Mesothelial cell of epicardium (in vitro differentiated cells): ENCODE data around the gene TLE4. TPM values are rescaled to one million over a fixed set of nuclear protein-coding genes. Genes with fewer than 3 reads are reported as not detected.

Experiments used
- DNase-seq, 2 experiments: peaks; one replicate each; pipeline ENCODE4 v3.0.0; 2021; ENCODE audit warnings: low spot score in 2 of 2; ENCODE audit not compliant: unreplicated experiment in 2 of 2
- H3K27ac Mint-ChIP-seq: 2 replicates; pipeline ENCODE4 v1.8.0; 2021; ENCODE audit warnings: mixed read lengths
- H3K27me3 Mint-ChIP-seq: 2 replicates; pipeline ENCODE4 v1.8.0; 2021; ENCODE audit warnings: low read depth, mixed read lengths
- H3K36me3 Mint-ChIP-seq: 2 replicates; pipeline ENCODE4 v1.8.0; 2021; ENCODE audit warnings: mixed read lengths
- H3K4me1 Mint-ChIP-seq: 2 replicates; pipeline ENCODE4 v1.8.0; 2021; ENCODE audit warnings: mixed read lengths
- H3K4me3 Mint-ChIP-seq: 2 replicates; pipeline ENCODE4 v1.8.0; 2021; ENCODE audit warnings: mild to moderate bottlenecking, moderate library complexity, mixed read lengths
- H3K9me3 Mint-ChIP-seq: 2 replicates; pipeline ENCODE4 v1.8.0; 2021; ENCODE audit warnings: mixed read lengths
- total RNA-seq: library from RNA; stranded (reverse); gene quantifications from 3 replicates; pipeline ENCODE4 v1.2.1, GENCODE V29; 2021
- TF ChIP-seq, protein P1 (sequence below): fragments of 200-600 bp; sonication (generic); IDR thresholded peaks from one replicate; pipeline ENCODE4 v1.5.0; 2021; ENCODE audit warnings: antibody characterized with exemption; ENCODE audit not compliant: unreplicated experiment

Gene TLE4
- total RNA-seq, 1 donor from 2014 or later, result 63.6 TPM

DNA sequence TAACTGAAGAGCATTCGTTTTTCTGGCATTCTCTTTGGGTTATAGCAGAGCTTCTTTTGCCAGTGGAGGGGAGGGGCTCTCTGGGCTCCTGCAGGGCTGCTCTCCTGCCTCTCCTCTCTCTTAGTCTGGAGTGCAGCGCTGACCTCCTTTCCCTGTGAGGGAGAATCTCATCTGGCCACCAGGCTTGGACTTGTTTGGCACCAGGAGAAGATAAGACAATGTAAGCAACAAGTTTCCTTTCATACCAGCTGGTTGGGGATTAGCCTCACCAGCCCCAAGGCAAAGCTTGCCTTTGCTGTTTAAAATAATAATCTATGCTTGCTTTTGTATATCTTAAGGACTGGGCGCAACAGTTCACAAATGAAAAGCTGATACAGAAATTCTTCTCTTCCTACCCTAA is 196.4 kb downstream of the TLE4 start:
- Mint-ChIP-seq H3K9me3 (no peaks in the 10 kb centered on the region), H3K4me1 (peaks cover 28% of the 10 kb centered on the region)

DNA sequence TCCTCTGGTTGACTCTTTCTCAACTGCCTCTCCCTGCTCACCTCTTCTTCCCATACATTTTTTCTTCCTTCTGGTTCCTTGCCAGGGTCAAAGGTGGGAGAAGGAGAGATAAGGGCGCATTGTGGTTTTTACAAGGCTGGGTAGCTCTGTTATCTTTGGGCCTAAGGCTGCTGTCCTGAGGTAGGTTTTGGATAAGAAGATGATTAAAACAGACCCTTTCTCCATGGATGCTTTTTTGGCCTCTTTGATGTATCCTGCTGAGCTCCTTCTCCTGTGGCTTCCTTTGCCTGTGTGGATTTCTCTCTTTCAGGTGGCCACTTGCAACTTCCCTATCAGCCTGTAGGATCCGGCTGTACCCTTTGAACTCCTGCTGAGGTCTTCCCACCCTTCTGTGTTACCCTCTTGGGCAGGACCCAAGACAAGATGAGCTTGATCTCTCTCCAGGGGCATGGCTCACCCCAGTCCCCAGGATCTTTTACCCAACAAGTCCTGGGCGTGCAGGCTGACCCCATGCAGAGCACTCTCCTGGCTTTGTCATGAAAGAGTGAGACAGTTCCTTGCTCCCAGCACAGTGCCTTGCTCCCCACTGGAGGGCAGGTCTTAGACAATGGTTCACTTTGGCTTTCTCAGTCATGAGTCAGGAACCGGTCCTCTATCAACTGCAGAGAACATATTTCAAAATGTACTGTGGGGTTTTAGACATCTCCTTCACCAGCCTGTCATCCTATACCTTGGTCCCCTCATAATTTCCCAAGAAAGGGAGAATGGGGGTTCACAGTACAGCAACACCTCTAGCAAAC is 197.9 kb downstream of the TLE4 start:
- peaks cover 15% of the 10 kb centered on the region for H3K27me3 Mint-ChIP-seq
- no peak overlapping the region for H3K27ac Mint-ChIP-seq
- H3K36me3 Mint-ChIP-seq, result no peaks in the 10 kb centered on the region
- peaks cover 15% of the 10 kb centered on the region for H3K4me1 Mint-ChIP-seq
- H3K9me3 Mint-ChIP-seq, result no peaks in the 10 kb centered on the region
- no peak overlapping the region for H3K4me3 Mint-ChIP-seq
- DNase-seq, result no peak
- TF ChIP-seq, protein P1, sequence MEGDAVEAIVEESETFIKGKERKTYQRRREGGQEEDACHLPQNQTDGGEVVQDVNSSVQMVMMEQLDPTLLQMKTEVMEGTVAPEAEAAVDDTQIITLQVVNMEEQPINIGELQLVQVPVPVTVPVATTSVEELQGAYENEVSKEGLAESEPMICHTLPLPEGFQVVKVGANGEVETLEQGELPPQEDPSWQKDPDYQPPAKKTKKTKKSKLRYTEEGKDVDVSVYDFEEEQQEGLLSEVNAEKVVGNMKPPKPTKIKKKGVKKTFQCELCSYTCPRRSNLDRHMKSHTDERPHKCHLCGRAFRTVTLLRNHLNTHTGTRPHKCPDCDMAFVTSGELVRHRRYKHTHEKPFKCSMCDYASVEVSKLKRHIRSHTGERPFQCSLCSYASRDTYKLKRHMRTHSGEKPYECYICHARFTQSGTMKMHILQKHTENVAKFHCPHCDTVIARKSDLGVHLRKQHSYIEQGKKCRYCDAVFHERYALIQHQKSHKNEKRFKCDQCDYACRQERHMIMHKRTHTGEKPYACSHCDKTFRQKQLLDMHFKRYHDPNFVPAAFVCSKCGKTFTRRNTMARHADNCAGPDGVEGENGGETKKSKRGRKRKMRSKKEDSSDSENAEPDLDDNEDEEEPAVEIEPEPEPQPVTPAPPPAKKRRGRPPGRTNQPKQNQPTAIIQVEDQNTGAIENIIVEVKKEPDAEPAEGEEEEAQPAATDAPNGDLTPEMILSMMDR, result no peak

More for the DNA sequence above, 196.4 kb downstream of the TLE4 start:
- no peak for DNase-seq
- H3K27me3 Mint-ChIP-seq, result peaks cover 16% of the 10 kb centered on the region
- H3K36me3 Mint-ChIP-seq, result no peaks in the 10 kb centered on the region
- H3K4me3 Mint-ChIP-seq, result no peak overlapping the region
- TF ChIP-seq, protein P1, result no peak
- no peak overlapping the region for H3K27ac Mint-ChIP-seq

DNA sequence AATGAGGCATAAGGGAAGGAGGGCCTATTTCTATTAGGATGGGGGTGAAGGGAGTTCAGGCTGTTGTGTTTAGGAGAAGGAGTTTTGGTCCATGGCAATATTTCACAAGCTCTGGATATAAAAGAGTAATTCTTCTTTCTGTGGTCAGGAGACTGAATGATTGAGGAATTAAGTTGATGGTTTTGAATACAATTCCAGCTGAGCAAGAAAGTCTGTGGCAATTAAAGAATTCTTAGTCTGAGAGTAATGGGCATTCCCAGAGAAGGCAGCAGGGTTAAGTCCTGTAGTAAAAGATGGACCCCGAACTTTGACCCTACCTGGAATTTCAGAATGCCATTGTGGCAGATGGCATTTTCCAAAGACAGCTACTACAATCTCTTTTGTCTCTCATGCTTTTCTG is 202.6 kb downstream of the TLE4 start:
- TF ChIP-seq, protein P1, result no peak
- no peaks in the 10 kb centered on the region for H3K36me3 Mint-ChIP-seq
- no peak overlapping the region for H3K4me3 Mint-ChIP-seq
- DNase-seq, result no peak
- no peak overlapping the region for H3K27ac Mint-ChIP-seq
- no peaks in the 10 kb centered on the region for H3K4me1 Mint-ChIP-seq
- H3K27me3 Mint-ChIP-seq, result no peaks in the 10 kb centered on the region
- peaks cover 5% of the 10 kb centered on the region for H3K9me3 Mint-ChIP-seq
